ENCODE data around the gene FLYWCH2.
"Not testable (repeated sequence)": the region's sequence is repeated elsewhere in the genome, so short reads cannot be mapped to it uniquely, and the experiment has no call there.

The FLYWCH2 gene

GRCh38 chr16:2936436-2937011 lies 53.5 kb downstream of the FLYWCH2 start:
- no peak for DNase-seq

GRCh38 chr16:2937170-2937569 lies 54.2 kb downstream of the FLYWCH2 start:
- no peak for DNase-seq

GRCh38 chr16:2938206-2938605 lies 55.2 kb downstream of the FLYWCH2 start:
- no peak for DNase-seq

DNA sequence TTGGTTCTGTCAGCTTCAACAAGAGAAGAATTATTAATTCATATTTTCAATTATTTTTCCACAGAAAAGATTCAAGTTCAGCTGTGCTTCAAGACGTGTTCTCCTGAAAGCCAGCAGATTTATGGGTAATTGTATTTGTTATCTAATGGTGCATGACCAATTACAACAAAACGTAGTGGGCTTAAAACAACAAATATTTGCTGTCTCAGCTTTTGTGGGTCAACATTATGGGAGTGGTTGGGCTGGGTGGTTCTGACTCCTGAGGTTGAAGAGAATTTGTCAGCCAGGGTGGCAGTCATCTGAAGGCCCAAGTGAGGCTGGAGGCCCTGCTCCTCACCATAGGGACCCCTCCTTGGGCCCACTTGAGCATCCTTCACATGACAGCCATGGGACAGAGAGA lies 57.0 kb downstream of the FLYWCH2 start:
- DNase-seq = no peak

DNA sequence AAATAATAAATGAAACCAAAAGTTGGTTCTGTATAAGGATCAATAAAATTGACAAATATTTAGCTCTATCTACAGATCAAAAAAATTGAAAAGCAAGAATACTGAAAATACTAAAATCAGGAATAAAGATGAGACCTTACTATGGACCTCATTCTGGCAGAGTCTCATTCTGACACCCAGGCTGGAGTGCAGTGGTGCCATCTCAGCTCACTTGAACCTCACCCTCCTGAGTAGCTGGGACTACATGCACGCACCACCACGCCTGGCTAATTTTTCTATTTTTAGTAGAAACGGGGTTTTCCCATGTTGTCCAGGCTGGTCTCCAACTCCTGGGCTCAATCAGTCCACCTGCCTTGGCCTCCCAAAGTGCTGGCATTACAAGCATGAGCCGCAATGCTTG lies 59.0 kb downstream of the FLYWCH2 start:
- no peak for DNase-seq

DNA sequence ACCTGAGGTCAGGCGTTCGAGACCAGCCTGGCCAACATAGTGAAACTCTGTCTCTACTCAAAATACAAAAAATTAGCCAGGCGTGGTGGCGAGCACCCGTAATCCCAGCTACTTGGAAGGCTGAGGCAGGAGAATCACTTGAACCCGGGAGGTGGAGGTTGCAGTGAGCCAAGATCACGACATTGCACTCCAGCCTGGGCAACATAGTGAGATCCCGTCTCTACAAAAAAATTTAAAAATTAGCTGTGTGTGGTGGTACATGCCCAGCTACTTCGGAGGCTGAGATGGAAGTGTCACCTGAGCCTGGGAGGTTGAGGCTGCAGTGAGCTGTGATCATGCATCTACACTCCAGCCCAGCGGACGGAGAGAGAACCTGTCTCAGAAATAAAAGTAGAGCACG lies 60.7 kb downstream of the FLYWCH2 start:
- not testable (repeated sequence) for DNase-seq

GRCh38 chr16:2946649-2947048 lies 63.6 kb downstream of the FLYWCH2 start:
- DNase-seq = no peak

Measured in right kidney (tissue), 1 donor.